ENCODE data around the gene CEP20.

The CEP20 gene

GRCh38 chr16:15897834-15898254 lies 9.4 kb upstream of the CEP20 start:
- peak; percentile 32 for DNase-seq (ENCODE audit: low spot score)

- no peak for DNase-seq (ENCODE audit: low spot score)
These were observed 8.8 kb upstream of the CEP20 start for GRCh38 chr16:15897121-15897780.

- DNase-seq (ENCODE audit: low spot score), result no peak
These were observed 6.4 kb upstream of the CEP20 start for GRCh38 chr16:15894571-15895374.

GRCh38 chr16:15891508-15891907 lies 3.1 kb upstream of the CEP20 start:
- no peak for DNase-seq (ENCODE audit: low spot score)

GRCh38 chr16:15887283-15887682 lies 1.1 kb downstream of the CEP20 start:
- peak; percentile 14 for DNase-seq (ENCODE audit: low spot score)

GRCh38 chr16:15886078-15886477 lies 2.3 kb downstream of the CEP20 start:
- no peak for DNase-seq (ENCODE audit: low spot score)

GRCh38 chr16:15885560-15886001 lies 2.8 kb downstream of the CEP20 start:
- DNase-seq (ENCODE audit: low spot score), result no peak

- no peak for DNase-seq (ENCODE audit: low spot score)
These were observed 5.8 kb downstream of the CEP20 start for GRCh38 chr16:15882563-15882962.

GRCh38 chr16:15881794-15882379 lies 6.5 kb downstream of the CEP20 start:
- no peak for DNase-seq (ENCODE audit: low spot score)

- no peak for DNase-seq (ENCODE audit: low spot score)
These were observed 7.7 kb downstream of the CEP20 start for GRCh38 chr16:15880434-15881308.

GRCh38 chr16:15879255-15879811 lies 9.1 kb downstream of the CEP20 start:
- DNase-seq (ENCODE audit: low spot score), result peak; percentile 16

- DNase-seq (ENCODE audit: low spot score), result no peak
These were observed 11.9 kb downstream of the CEP20 start for GRCh38 chr16:15876503-15876902.

- DNase-seq (ENCODE audit: low spot score), result peak; percentile 73
These were observed 13.6 kb downstream of the CEP20 start for GRCh38 chr16:15874745-15875314.

- no peak for DNase-seq (ENCODE audit: low spot score)
These were observed 14.7 kb downstream of the CEP20 start for GRCh38 chr16:15873737-15874136.

GRCh38 chr16:15873301-15873700 lies 15.1 kb downstream of the CEP20 start:
- no peak for DNase-seq (ENCODE audit: low spot score)

- no peak for DNase-seq (ENCODE audit: low spot score)
These were observed 18.4 kb downstream of the CEP20 start for GRCh38 chr16:15870011-15870410.

GRCh38 chr16:15866451-15866850 lies 22.0 kb downstream of the CEP20 start:
- no peak for DNase-seq (ENCODE audit: low spot score)

- DNase-seq (ENCODE audit: low spot score), result no peak
These were observed 22.7 kb downstream of the CEP20 start for GRCh38 chr16:15865742-15866141.

GRCh38 chr16:15864939-15865338 lies 23.5 kb downstream of the CEP20 start:
- no peak for DNase-seq (ENCODE audit: low spot score)

GRCh38 chr16:15861996-15862395 lies 26.4 kb downstream of the CEP20 start:
- no peak for DNase-seq (ENCODE audit: low spot score)

GRCh38 chr16:15858921-15859668 lies 29.3 kb downstream of the CEP20 start:
- no peak for DNase-seq (ENCODE audit: low spot score)
